ENCODE data around the gene B4GALNT3. TPM values are rescaled to one million over a fixed set of nuclear protein-coding genes. Genes with fewer than 3 reads are reported as not detected.

The B4GALNT3 gene
- total and polyA plus RNA-seq, 2 of the 13 experiments (the other 11 are each of a cell fraction or from before 2014, with no cell fraction given): 3.2 to 4.4 TPM

- no peak for TF ChIP-seq TBP (CRISPR knock-in tag; IDR thresholded peaks at IDR 0.05)
- TF ChIP-seq ZNF3 (CRISPR knock-in tag; IDR thresholded peaks at IDR 0.05): no peak
- peak; percentile 86 for TF ChIP-seq GABPB1 (CRISPR knock-in tag; IDR thresholded peaks at IDR 0.05)
- TF ChIP-seq MYC (CRISPR knock-in tag; IDR thresholded peaks at IDR 0.05; ENCODE audit: borderline replicate concordance): peak; percentile 99
- TF ChIP-seq MZF1 (CRISPR knock-in tag; IDR thresholded peaks at IDR 0.05; ENCODE audit: borderline replicate concordance): no peak
- no peak for TF ChIP-seq CENPBD1 (CRISPR knock-in tag; IDR thresholded peaks at IDR 0.05; ENCODE audit: borderline replicate concordance, low read depth)
- TF ChIP-seq ZNF674 (CRISPR knock-in tag; IDR thresholded peaks at IDR 0.05; ENCODE audit: low read depth): no peak
- no peak for TF ChIP-seq PCBP2 (optimal IDR thresholded peaks at IDR 0.05; ENCODE audit: low read depth, low read length, poor library complexity, severe bottlenecking)
- no peak; the same call in 1 of the 2 replicates for TF ChIP-seq CHCHD3 (CRISPR knock-in tag; IDR thresholded peaks at IDR 0.05)
- TF ChIP-seq ZZZ3 (CRISPR knock-in tag; IDR thresholded peaks at IDR 0.05; ENCODE audit: borderline replicate concordance): peak; percentile 77; the same call in 1 of the 2 replicates
- no peak for TF ChIP-seq MAZ (IDR thresholded peaks at IDR 0.05; ENCODE audit: borderline replicate concordance, low read depth, low read length)
- TF ChIP-seq MAZ (CRISPR knock-in tag; IDR thresholded peaks at IDR 0.05; ENCODE audit: low read depth): peak; percentile 66; the same call in 1 of the 2 replicates
- TF ChIP-seq SPEN (CRISPR knock-in tag; IDR thresholded peaks at IDR 0.05; ENCODE audit: low read depth): peak; percentile 96
- peak; percentile 93 for TF ChIP-seq KDM2A (CRISPR knock-in tag; IDR thresholded peaks at IDR 0.05; ENCODE audit: borderline replicate concordance, low read depth)
- TF ChIP-seq ZBTB8A (CRISPR knock-in tag; IDR thresholded peaks at IDR 0.05; ENCODE audit: borderline replicate concordance, low read depth): no peak
- peak; percentile 90 for TF ChIP-seq MYPOP (CRISPR knock-in tag; IDR thresholded peaks at IDR 0.05)
- TF ChIP-seq ZNF580 (CRISPR knock-in tag; IDR thresholded peaks at IDR 0.05; ENCODE audit: borderline replicate concordance, low read depth): peak; percentile 91; the same call in 1 of the 2 replicates
- no peak for TF ChIP-seq CENPT (CRISPR knock-in tag; IDR thresholded peaks at IDR 0.05; ENCODE audit: low read depth)
- no peak for TF ChIP-seq ATRX (CRISPR knock-in tag; IDR thresholded peaks at IDR 0.05; ENCODE audit: borderline replicate concordance)
- peak; percentile 70 for TF ChIP-seq RCOR2 (CRISPR knock-in tag; IDR thresholded peaks at IDR 0.05)
- TF ChIP-seq ZBTB1 (CRISPR knock-in tag; IDR thresholded peaks at IDR 0.05; ENCODE audit: borderline replicate concordance): no peak
- peak; percentile 79 for TF ChIP-seq ZNF770 (CRISPR knock-in tag; IDR thresholded peaks at IDR 0.05)
- no peak for TF ChIP-seq SNRNP70 (IDR thresholded peaks at IDR 0.05; ENCODE audit: low read depth, low read length)
Measured at GRCh38 chr12:575948-576614, 116.3 kb downstream of the B4GALNT3 start (continued).
